Left cardiac atrium (tissue), 4 donors: ENCODE data around the gene CACNA1B. TPM values are rescaled to one million over a fixed set of nuclear protein-coding genes. Genes with fewer than 3 reads are reported as not detected.

ENCODE experiments used
- ATAC-seq, 2 donors: fragments of 200-7000 bp; cut with Tn5 transposase; one replicate each; pipeline ENCODE4 v1.9.1; 2020; ENCODE audit warnings: mild to moderate bottlenecking in 2 of 2, moderate library complexity in 2 of 2
- DNase-seq: peaks from one replicate; pipeline ENCODE4 v3.0.0-alpha.2; 2020
- intact Hi-C, 2 donors: fragments of 100-400 bp; cut with DNase I; formaldehyde crosslinking; loops; one replicate each; pipeline versions ENCODE4 v1.14.1 to v1.15.1; 2022 to 2023
- total RNA-seq, 2 donors: library from RNA; stranded (reverse); fragmentation: NEBNext Ultra II Directional; extraction: Animal tissue kit (Norgen Biotek cat#: 25700); gene quantifications; one replicate each; pipeline ENCODE4 v1.2.1, GENCODE V29; 2021
- donor health status: DM: no; HTN: yes; CAD: no.
- donor health status: DM: no; HTN: yes; CAD: no; lungs with severe emphysema.
- donor health status: DM: yes; HTN: yes; CAD: no.
- donor health status: Dilated cardiomyopathy.

CACNA1B gene
- total RNA-seq, 2 donors from 2014 or later = 0.39 to 0.56 TPM

- no peak for ATAC-seq
- intact Hi-C loops = no loop called here
Observed at GRCh38 chr9:137853392-137853995, 24.1 kb upstream of the CACNA1B start.

GRCh38 chr9:137860361-137860760 is 17.2 kb upstream of the CACNA1B start:
- DNase-seq (no peak), ATAC-seq (no peak)
- intact Hi-C loops = no loop called here

More at GRCh38 chr9:137853392-137853995, 24.1 kb upstream of the CACNA1B start:
- DNase-seq = no peak

DNA sequence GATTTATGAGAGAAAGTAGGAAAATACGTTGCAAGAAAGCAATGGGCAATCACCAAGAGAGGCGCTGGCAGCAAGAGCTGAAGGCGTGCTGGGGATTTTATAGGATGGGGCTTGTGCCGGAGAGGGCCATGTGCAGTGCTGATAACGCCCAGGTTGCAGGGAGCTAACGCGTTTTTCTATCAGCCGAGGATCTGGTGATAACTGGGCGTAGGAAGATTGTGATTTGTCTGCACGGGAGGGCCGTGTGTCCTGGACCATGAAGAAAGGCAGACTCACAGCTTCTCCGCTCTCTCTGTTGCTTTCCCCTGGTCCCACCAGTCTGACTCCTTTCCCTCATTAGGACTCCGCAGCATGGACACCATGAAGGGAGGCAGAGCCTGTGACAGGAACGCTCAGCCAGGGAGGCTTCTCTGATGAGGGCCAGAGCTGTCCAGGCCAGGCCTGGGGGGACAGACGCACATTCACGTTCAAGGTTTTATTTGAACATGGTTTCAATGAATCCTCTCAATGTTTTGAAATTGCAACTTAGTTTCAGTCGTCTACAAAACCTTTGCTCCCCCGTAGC is 11.9 kb upstream of the CACNA1B start:
- intact Hi-C loops = no loop called here
- ATAC-seq (no peak), DNase-seq (no peak)

- no peak for ATAC-seq
Observed at GRCh38 chr9:137866226-137867141, 11.1 kb upstream of the CACNA1B start.

GRCh38 chr9:137870432-137870831 is 7.2 kb upstream of the CACNA1B start:
- intact Hi-C loops = no loop called here
- ATAC-seq (no peak), DNase-seq (no peak)

More at GRCh38 chr9:137866226-137867141, 11.1 kb upstream of the CACNA1B start:
- no peak for DNase-seq
- intact Hi-C loops = no loop called here

DNA sequence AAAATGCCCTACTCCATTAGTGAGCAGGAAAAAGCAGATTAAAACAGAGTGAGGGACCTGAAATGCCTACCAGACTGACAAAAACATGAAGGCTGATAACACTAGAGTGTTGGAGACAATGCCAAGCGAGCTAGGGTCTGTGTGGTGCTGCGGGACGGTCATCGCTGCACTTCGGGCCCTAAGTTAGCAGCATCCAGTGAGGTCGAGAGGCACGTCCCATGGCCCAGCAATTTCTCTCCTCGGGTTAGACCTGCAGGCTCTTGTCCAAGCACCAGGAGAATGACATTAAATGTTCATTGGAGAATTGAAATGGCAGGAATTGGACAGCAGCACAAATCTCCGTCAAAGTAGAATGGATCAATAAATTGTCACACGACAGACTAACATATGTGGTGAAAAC is 5.3 kb upstream of the CACNA1B start:
- ATAC-seq = no peak
- intact Hi-C loops = no loop called here
- no peak for DNase-seq

DNA sequence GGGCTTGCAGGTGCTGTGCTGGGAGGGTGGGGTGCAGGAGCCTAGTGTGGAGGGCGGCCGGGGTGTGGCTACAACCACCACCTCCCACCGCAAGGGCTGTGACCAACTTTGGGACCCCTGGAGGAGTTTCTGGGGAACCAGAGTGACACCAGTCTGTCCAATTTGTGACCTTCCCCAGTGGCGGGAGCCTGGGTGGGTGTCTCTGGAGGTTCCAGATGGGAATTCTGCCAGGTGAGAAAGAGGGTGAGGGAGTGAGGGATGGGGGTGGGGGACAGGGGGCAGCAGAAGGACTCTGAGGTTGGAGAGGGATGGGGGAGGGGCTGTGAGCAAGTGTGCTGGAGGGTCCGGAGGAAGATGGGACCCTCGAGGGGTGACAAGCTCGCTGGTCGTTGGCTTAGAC is 4.2 kb upstream of the CACNA1B start:
- DNase-seq (no peak), ATAC-seq (no peak)
- intact Hi-C loops = no loop called here

GRCh38 chr9:137873858-137874362 is 3.7 kb upstream of the CACNA1B start:
- no peak for DNase-seq
- ATAC-seq = no peak
- intact Hi-C loops = no loop called here

GRCh38 chr9:137875354-137875753 is 2.2 kb upstream of the CACNA1B start:
- DNase-seq (no peak), ATAC-seq (no peak)
- intact Hi-C loops = no loop called here

DNA sequence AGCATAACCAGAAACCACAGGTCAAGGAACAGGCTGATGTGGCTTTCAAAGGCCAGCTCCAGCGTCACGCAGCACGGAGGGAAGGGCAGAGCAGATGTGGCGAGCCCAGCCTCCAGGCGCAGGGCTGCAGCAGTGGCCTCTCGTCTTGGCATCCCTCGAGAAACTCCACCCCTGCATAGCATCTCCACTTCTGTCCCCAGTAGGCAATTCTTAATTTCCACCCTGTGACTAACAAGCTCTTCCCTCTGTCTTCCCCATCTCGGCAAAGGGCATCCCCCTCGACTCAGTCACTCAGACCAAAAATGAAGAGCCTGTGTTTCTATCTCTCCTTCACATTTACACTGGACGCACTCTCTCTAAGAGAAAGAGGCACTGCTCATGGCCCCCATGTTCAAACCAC is 1.7 kb upstream of the CACNA1B start:
- ATAC-seq (no peak), DNase-seq (no peak)
- intact Hi-C loops = no loop called here

GRCh38 chr9:137876269-137876668 is 1.3 kb upstream of the CACNA1B start:
- ATAC-seq (no peak), DNase-seq (no peak)
- intact Hi-C loops = no loop called here

DNA sequence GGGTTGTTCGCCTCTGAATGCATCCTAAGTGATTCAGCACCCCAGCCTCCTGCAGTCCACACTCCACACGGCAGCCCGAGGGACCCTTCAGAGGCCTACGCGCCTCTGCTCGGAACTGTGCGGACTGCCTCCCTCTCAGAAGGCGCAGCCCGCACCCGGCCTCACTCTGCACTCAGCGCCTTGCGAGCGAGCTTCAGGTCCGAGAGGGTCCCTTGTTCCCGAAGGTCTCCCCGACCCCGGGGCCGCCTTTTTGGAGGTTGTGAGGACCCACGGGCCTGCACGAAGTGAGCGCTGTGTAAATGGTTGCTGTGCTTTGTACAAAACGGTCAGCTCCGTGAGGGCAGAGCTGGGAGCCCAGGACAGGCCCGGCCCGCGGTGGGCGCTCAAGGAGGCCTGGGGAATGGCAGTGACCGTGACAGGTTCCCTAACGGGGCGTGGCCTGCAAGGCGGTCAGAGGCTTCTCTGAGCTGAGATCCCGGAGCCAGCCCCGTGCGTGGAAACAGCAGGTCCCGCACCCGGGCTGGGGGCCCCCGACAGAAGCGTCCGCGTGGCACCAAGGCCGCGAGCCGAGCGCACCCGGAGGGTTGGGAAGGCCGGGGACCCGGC is 698 bp upstream of the CACNA1B start:
- DNase-seq (no peak), ATAC-seq (no peak)
- intact Hi-C loops = no loop called here

DNA sequence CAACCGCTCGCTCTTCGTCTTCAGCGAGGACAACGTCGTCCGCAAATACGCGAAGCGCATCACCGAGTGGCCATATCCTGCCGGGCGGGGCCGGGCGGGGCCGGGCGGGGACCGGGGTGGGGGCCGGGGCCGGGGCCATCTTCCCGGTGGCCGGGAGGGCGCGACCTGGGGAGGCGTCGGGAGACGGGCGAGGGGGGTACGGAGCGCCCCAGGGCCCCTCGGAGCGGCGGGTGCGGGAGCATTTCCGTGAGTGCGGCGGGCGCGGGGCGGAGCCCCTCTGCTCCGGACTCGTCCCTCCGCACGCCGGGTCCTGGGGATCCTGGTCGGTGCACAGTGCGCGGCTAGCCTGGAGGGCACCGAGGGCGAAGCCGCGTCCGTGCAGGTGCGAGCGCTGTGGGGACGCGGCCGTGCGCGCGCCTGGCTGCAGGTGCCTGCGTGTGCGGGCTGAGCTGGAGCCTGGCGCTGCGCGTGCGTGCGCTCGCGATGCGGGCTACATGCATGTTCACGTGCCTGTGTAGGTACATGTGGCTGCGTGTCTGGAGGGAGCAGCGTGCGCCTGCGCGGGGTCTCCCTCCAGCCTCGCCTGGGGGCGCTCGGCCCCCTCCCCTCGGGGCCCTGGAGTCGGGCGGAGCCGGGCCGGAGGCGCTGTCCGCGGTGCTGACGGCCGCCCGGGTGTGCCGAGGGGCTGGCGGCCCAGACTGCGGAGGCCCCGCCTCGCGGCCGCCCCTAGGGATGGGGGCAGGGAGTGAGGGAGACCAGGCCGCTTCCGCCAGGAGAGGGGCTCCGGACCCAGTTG is 762 bp downstream of the CACNA1B start:
- DNase-seq = no peak
- intact Hi-C loops = no loop called here
- peak; percentile 73 to 82 for ATAC-seq

DNA sequence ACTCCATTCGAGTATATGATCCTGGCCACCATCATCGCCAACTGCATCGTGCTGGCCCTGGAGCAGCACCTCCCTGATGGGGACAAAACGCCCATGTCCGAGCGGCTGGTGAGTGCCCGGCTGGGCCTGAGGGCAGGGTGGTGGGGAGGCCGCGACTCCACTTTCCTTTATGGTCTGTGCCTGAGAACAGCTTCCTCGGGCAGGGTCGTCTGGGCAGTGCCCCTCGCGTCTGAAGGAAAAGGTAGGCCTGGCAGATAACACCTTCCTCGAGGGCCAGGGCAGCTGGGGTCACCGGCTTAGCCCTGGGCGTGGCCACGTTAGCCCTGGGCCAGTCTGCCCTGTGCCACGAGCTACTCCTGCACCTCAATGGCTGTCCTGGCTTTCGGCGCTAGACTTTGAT is 1.5 kb downstream of the CACNA1B start:
- DNase-seq = no peak
- intact Hi-C loops = no loop called here
- ATAC-seq = no peak

GRCh38 chr9:137879566-137880150 is 2.1 kb downstream of the CACNA1B start:
- intact Hi-C loops = no loop called here
- ATAC-seq (no peak), DNase-seq (no peak)

- ATAC-seq (no peak), DNase-seq (no peak)
- intact Hi-C loops = no loop called here
Observed at GRCh38 chr9:137880160-137880975, 2.8 kb downstream of the CACNA1B start.

GRCh38 chr9:137880976-137881530 is 3.5 kb downstream of the CACNA1B start:
- no peak for ATAC-seq
- intact Hi-C loops = no loop called here
- no peak for DNase-seq
